ENCODE results near the gene ZNF92. TPM values are rescaled to one million over a fixed set of nuclear protein-coding genes. Genes with fewer than 3 reads are reported as not detected.
"Not testable (repeated sequence)": the region's sequence is repeated elsewhere in the genome, so short reads cannot be mapped to it uniquely, and the experiment has no call there.

The ZNF92 gene
- total RNA-seq, 1 experiment from 2014 or later = 12.7 TPM

DNA sequence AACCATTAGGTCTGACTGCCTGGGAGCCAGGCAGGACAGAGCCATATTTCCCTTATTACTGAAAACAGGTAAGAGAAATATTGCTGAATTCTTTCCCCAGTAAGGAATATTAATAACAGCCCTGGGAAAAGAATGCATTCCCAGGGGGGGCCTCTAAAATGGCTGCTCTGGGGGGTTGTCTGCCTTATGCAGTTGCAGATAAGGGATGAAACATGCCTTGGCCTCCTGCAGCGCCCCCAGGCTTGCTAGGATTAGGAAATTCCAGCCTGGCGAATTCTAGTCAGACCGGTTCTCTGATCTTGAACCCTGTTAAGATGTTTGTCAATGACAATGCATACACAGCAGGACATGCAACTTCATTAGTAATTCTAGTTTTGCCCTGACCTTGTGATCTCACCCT lies 49.6 kb downstream of the ZNF92 start:
- DNase-seq (ENCODE audit: low spot score) = not testable (repeated sequence)

GRCh38 chr7:65429642-65430343 lies 56.1 kb downstream of the ZNF92 start:
- no peak for DNase-seq (ENCODE audit: low spot score)

- DNase-seq (ENCODE audit: low spot score) = no peak
Measured at GRCh38 chr7:65430344-65431186, 56.9 kb downstream of the ZNF92 start.

- no peak for DNase-seq (ENCODE audit: low spot score)
Measured at GRCh38 chr7:65434307-65434706, 60.7 kb downstream of the ZNF92 start.

- no peak for DNase-seq (ENCODE audit: low spot score)
Measured at GRCh38 chr7:65436163-65436562, 62.5 kb downstream of the ZNF92 start.

GRCh38 chr7:65438598-65438997 lies 64.9 kb downstream of the ZNF92 start:
- DNase-seq (ENCODE audit: low spot score) = peak; percentile 72

- DNase-seq (ENCODE audit: low spot score) = no peak
Measured at GRCh38 chr7:65441010-65441409, 67.4 kb downstream of the ZNF92 start.

GRCh38 chr7:65444205-65444842 lies 70.7 kb downstream of the ZNF92 start:
- no peak for DNase-seq (ENCODE audit: low spot score)

- DNase-seq (ENCODE audit: low spot score) = no peak
Measured at GRCh38 chr7:65444899-65445823, 71.5 kb downstream of the ZNF92 start.

DNA sequence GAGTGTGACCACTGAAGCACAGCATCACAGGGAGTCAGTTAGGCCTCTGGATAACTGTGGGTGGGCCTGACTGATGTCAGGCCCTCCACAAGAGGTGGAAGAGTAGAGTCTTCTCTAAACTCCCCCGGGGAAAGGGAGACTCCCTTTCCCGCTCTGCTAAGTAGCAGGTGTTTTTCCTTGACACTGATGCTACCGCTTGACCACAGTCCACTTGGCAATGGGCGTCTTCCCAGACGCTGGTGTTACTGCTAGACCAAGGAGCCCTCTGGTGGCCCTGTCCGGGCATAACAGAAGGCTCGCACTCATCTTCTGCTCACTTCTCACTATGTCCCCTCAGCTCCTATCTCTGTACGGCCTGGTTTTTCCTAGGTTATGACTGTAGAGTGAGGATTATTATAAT lies 73.4 kb downstream of the ZNF92 start:
- DNase-seq (ENCODE audit: low spot score) = not testable (repeated sequence)

DNA sequence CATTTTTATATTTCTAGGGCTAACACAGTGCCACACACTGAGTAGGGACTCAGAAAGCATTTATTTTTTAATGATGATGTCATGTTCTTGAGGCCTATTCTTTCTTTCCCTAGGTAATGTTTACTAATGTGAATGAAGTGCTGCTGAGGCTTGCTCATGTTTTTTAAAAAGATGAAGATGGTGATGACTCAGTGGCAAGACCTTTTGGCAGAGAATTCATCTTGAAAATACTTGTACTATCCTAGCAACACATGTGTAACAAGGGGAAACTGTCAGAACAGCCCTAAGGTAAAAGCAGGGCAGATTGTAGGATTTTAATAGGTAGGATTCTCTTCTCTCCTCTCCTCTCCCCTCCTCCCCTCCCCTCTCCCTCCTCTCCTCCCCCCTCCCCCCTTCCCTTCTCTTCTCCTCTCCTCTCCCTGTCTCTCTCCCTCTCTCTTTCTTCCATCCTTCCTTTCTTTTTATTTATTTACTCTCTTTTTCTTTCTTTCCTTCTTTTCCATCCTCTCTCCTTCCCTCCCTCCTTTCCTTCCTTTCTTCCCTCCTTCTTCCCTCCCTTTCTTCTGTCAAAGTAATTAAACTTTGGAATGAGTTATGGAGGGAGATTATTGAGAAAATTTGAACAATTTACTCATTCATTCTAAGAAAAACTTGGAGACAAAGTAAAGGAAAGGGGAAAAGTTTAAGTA lies 75.3 kb downstream of the ZNF92 start:
- peak; percentile 25 for DNase-seq (ENCODE audit: low spot score)

GRCh38 chr7:65449505-65449852 lies 75.8 kb downstream of the ZNF92 start:
- DNase-seq (ENCODE audit: low spot score) = no peak
